Glutamatergic neuron (in vitro differentiated cells): ENCODE data around the gene TAF11. TPM values are rescaled to one million over a fixed set of nuclear protein-coding genes. Genes with fewer than 3 reads are reported as not detected.

Source experiments
- DNase-seq: peaks from one replicate; pipeline ENCODE4 v3.0.0; 2022
- H3K27ac Mint-ChIP-seq: one replicate; pipeline ENCODE4 v1.8.0; 2020; ENCODE audit warnings: mild to moderate bottlenecking, mixed read lengths, inconsistent platforms; ENCODE audit not compliant: unreplicated experiment
- H3K27me3 Mint-ChIP-seq: one replicate; pipeline ENCODE4 v1.8.0; 2020; ENCODE audit warnings: mild to moderate bottlenecking, moderate library complexity, mixed read lengths, inconsistent platforms; ENCODE audit not compliant: unreplicated experiment
- H3K36me3 Mint-ChIP-seq: one replicate; pipeline ENCODE4 v1.8.0; 2020; ENCODE audit warnings: mild to moderate bottlenecking, mixed read lengths, inconsistent platforms; ENCODE audit not compliant: unreplicated experiment
- H3K4me1 Mint-ChIP-seq: one replicate; pipeline ENCODE4 v1.8.0; 2020; ENCODE audit warnings: mild to moderate bottlenecking, low read depth, mixed read lengths, inconsistent platforms; ENCODE audit not compliant: unreplicated experiment
- H3K4me3 Mint-ChIP-seq: one replicate; pipeline ENCODE4 v1.8.0; 2020; ENCODE audit warnings: mild to moderate bottlenecking, mixed read lengths, inconsistent platforms; ENCODE audit not compliant: unreplicated experiment
- H3K9me3 Mint-ChIP-seq: one replicate; pipeline ENCODE4 v1.8.0; 2020; ENCODE audit warnings: mild to moderate bottlenecking, moderate library complexity, mixed read lengths, inconsistent platforms; ENCODE audit not compliant: unreplicated experiment
- CTCF ChIP-seq: fragments of 200-600 bp; sonication (generic); IDR thresholded peaks from one replicate; pipeline ENCODE4 v1.5.0; 2021; ENCODE audit not compliant: partially characterized antibody, unreplicated experiment
- total RNA-seq: library from RNA; stranded (reverse); fragmentation: NEBNext Ultra II Directional; extraction: Animal tissue kit (Norgen Biotek cat#: 25700); gene quantifications from one replicate; pipeline ENCODE4 v1.2.1, GENCODE V29; 2021; ENCODE audit not compliant: unreplicated experiment

The TAF11 gene
- total RNA-seq, 1 donor from 2014 or later: 48.5 TPM

- no peaks in the 10 kb centered on the region for H3K4me1 Mint-ChIP-seq
- H3K9me3 Mint-ChIP-seq: no peaks in the 10 kb centered on the region
- no peak for TF ChIP-seq CTCF
- no peaks in the 10 kb centered on the region for H3K36me3 Mint-ChIP-seq
- no peak overlapping the region for H3K27ac Mint-ChIP-seq
- no peaks in the 10 kb centered on the region for H3K27me3 Mint-ChIP-seq
- H3K4me3 Mint-ChIP-seq: no peak overlapping the region
- DNase-seq: no peak
Measured at GRCh38 chr6:34839666-34840352, 48.0 kb downstream of the TAF11 start.

- no peak overlapping the region for H3K4me3 Mint-ChIP-seq
- no peak overlapping the region for H3K27ac Mint-ChIP-seq
- H3K4me1 Mint-ChIP-seq: no peaks in the 10 kb centered on the region
- no peak for TF ChIP-seq CTCF
- no peaks in the 10 kb centered on the region for H3K36me3 Mint-ChIP-seq
- DNase-seq: no peak
- H3K9me3 Mint-ChIP-seq: no peaks in the 10 kb centered on the region
- H3K27me3 Mint-ChIP-seq: no peaks in the 10 kb centered on the region
Measured at GRCh38 chr6:34837528-34837927, 50.3 kb downstream of the TAF11 start.

GRCh38 chr6:34836451-34836850 is 51.4 kb downstream of the TAF11 start:
- Mint-ChIP-seq H3K4me1 (no peaks in the 10 kb centered on the region), H3K27me3 (no peaks in the 10 kb centered on the region), H3K36me3 (no peaks in the 10 kb centered on the region), H3K27ac (no peak overlapping the region), H3K9me3 (no peaks in the 10 kb centered on the region), H3K4me3 (no peak overlapping the region)
- TF ChIP-seq CTCF: no peak
- DNase-seq: no peak

- Mint-ChIP-seq H3K9me3 (no peaks in the 10 kb centered on the region), H3K27ac (no peak overlapping the region), H3K4me3 (no peak overlapping the region), H3K27me3 (no peaks in the 10 kb centered on the region), H3K4me1 (no peaks in the 10 kb centered on the region), H3K36me3 (no peaks in the 10 kb centered on the region)
- TF ChIP-seq CTCF: no peak
- DNase-seq: no peak
Measured at GRCh38 chr6:34836008-34836407, 51.8 kb downstream of the TAF11 start.

GRCh38 chr6:34834789-34835518 is 52.9 kb downstream of the TAF11 start:
- TF ChIP-seq CTCF: no peak
- H3K27me3 Mint-ChIP-seq: no peaks in the 10 kb centered on the region
- H3K9me3 Mint-ChIP-seq: no peaks in the 10 kb centered on the region
- no peak overlapping the region for H3K4me3 Mint-ChIP-seq
- no peaks in the 10 kb centered on the region for H3K36me3 Mint-ChIP-seq
- H3K27ac Mint-ChIP-seq: no peak overlapping the region
- H3K4me1 Mint-ChIP-seq: no peaks in the 10 kb centered on the region
- DNase-seq: no peak
